Placental epithelial cell (primary cell): ENCODE results near the gene TMEM232. TPM values are rescaled to one million over a fixed set of nuclear protein-coding genes. Genes with fewer than 3 reads are reported as not detected.

Experiments
- small RNA-seq: library from RNA; depleted of rRNA; stranded (forward); fragments of <200 nt; gene quantifications from one replicate; pipeline ENCODE3, GENCODE V24; 2012
- total RNA-seq: library from RNA; depleted of rRNA; stranded (reverse); fragments of >200 nt; gene quantifications from 2 replicates; pipeline ENCODE4 v1.2.3, GENCODE V29; 2012

The TMEM232 gene
- total RNA-seq: 2.0 and 4.3 TPM in 2 replicates

GRCh38 chr5:110726249-110727024 lies at the start of gene TMEM232:
Gene TMEM232 (minus strand): TSS chr5:110726671. CDS start chr5:110667352, 59,319 bp downstream.

DNA sequence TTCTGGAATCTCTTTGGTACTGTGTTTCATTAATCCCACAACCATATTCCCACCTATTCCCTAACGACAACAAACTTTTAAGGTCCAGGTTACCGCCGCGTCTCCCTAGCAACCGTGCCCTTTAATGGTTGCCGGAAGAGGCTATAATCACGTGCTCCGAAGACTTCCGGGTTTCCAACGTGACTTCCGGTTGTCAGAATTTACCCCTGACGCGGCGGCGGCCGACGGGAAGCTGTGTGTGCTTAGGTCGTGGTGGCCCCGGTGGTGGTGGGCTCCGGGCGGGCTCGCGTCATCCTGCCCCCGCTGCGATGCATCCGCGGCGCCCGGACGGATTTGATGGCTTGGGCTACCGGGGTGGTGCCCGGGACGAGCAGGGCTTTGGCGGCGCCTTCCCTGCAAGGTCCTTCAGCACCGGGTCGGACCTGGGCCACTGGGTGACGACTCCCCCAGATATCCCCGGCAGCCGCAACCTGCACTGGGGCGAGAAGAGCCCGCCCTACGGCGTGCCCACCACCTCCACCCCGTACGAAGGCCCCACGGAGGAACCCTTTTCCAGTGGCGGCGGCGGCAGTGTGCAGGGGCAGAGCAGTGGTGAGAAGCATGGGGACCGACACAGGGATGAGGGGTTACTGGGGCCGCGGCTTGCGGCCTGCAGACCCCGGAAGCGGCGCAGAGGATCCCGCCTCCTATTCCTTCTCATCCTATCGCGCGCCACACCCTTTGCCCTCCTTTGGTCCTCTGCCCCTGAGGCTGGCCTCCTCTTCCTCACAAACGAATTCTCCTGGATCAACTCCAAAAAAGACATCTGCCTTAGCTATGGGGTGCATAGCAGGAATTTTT lies 12.6 kb upstream of the TMEM232 start, which contains the start of gene SLC25A46:
SLC25A46 (plus strand) TSS at position 196 of the 840 bp plus-strand sequence; CDS start at position 309, 113 bp downstream.

Small RNAs within 50 kb of the gene (small RNA-seq; reads per million reads assigned to genes)
- gene MIR548F3 (not detected), gene RF00432 (not detected)

Other genes with a start within 250 kb of the TMEM232 start
- gene SLC25A46, start 12.3 kb upstream of the TMEM232 start, total RNA-seq: 53.0 and 93.4 TPM in 2 replicates